Measurements from ENCODE around the gene GET4. TPM values are rescaled to one million over a fixed set of nuclear protein-coding genes. Genes with fewer than 3 reads are reported as not detected.

The GET4 gene
- total RNA-seq, 1 donor from 2014 or later: 4.2 TPM

GRCh38 chr7:832167-832967, 44.0 kb upstream of the GET4 start, which contains the start of gene SUN1:
SUN1 (plus strand) TSS chr7:832476; CDS start chr7:832525, 49 bp downstream.
- Histone ChIP-seq H3K27ac (peak within 1 kb of the TSS; percentile 89 to 93), H3K36me3 (peaks cover 0 to 3% of the 10 kb centered on the region in 2 donors), H3K27me3 (no peaks in the 10 kb centered on the region), H3K9me3 (no peaks in the 10 kb centered on the region), H3K4me1 (peaks cover 23 to 60% of the 10 kb centered on the region in 2 donors), H3K4me3 (peak within 1 kb of the TSS; percentile 18 to 51)
- intact Hi-C loops (cut with DNase I): no loop called here
- TF ChIP-seq CTCF (IDR thresholded peaks at IDR 0.05): no peak
- DNase-seq (ENCODE audit: low spot score in 2 of 2): no peak

GRCh38 chr7:832968-833424, 43.4 kb upstream of the GET4 start:
- Histone ChIP-seq H3K36me3 (peaks cover 0 to 3% of the 10 kb centered on the region in 2 donors), H3K27me3 (no peaks in the 10 kb centered on the region), H3K9me3 (no peaks in the 10 kb centered on the region), H3K4me3 (peak overlapping the region in 1 of 2 donors; percentile 51), H3K4me1 (peaks cover 23 to 63% of the 10 kb centered on the region in 2 donors), H3K27ac (peak overlapping the region; percentile 89 to 93)
- no peak for DNase-seq (ENCODE audit: low spot score in 2 of 2)
- TF ChIP-seq CTCF (IDR thresholded peaks at IDR 0.05): no peak
- intact Hi-C loops (cut with DNase I): no loop called here

GRCh38 chr7:833601-834258, 42.6 kb upstream of the GET4 start:
- H3K27ac ChIP-seq: peak overlapping the region; percentile 89 to 93
- H3K9me3 ChIP-seq: no peaks in the 10 kb centered on the region
- H3K36me3 ChIP-seq: peaks cover 2 to 3% of the 10 kb centered on the region in 2 donors
- peaks cover 23 to 67% of the 10 kb centered on the region in 2 donors for H3K4me1 ChIP-seq
- no peaks in the 10 kb centered on the region for H3K27me3 ChIP-seq
- H3K4me3 ChIP-seq: no peak overlapping the region
- intact Hi-C loops (cut with DNase I): loop anchor here (2.0 kb wide), 1 partner anchor 47 kb away; no protein-coding TSS in a partner anchor
- no peak for DNase-seq (ENCODE audit: low spot score in 2 of 2)
- TF ChIP-seq CTCF (IDR thresholded peaks at IDR 0.05): no peak

GRCh38 chr7:834277-834676, 42.1 kb upstream of the GET4 start:
- no peak for DNase-seq (ENCODE audit: low spot score in 2 of 2)
- intact Hi-C loops (cut with DNase I): loop anchor here (2.0 kb wide), 1 partner anchor 47 kb away; no protein-coding TSS in a partner anchor
- Histone ChIP-seq H3K27ac (peak overlapping the region; percentile 89 to 93), H3K4me1 (peaks cover 23 to 70% of the 10 kb centered on the region in 2 donors), H3K9me3 (no peaks in the 10 kb centered on the region), H3K36me3 (peaks cover 7 to 9% of the 10 kb centered on the region in 2 donors), H3K27me3 (no peaks in the 10 kb centered on the region), H3K4me3 (no peak overlapping the region)
- no peak for TF ChIP-seq CTCF (IDR thresholded peaks at IDR 0.05)

GRCh38 chr7:835021-835420, 41.3 kb upstream of the GET4 start:
- intact Hi-C loops (cut with DNase I): loop anchor here (2.0 kb wide), 1 partner anchor 48 kb away; no protein-coding TSS in a partner anchor
- Histone ChIP-seq H3K4me3 (no peak overlapping the region), H3K9me3 (no peaks in the 10 kb centered on the region), H3K4me1 (peaks cover 23 to 68% of the 10 kb centered on the region in 2 donors), H3K27me3 (no peaks in the 10 kb centered on the region), H3K36me3 (peaks cover 11 to 13% of the 10 kb centered on the region in 2 donors), H3K27ac (peak overlapping the region; percentile 89 to 93)
- DNase-seq (ENCODE audit: low spot score in 2 of 2): no peak
- no peak for TF ChIP-seq CTCF (IDR thresholded peaks at IDR 0.05)
